HG02884 (cell line): ENCODE data around the gene HS3ST3B1.
A peak's percentile ranks its signal among the peaks of the same experiment; 100 is the strongest.

ENCODE experiments used
- ATAC-seq: cut with Tn5 transposase; IDR thresholded peaks from one replicate; pipeline ENCODE4 v1.9.1; 2021; ENCODE audit warnings: mild to moderate bottlenecking, moderate library complexity; ENCODE audit not compliant: unreplicated experiment

Gene HS3ST3B1

GRCh38 chr17:14351493-14351892, 50.6 kb downstream of the HS3ST3B1 start:
- ATAC-seq, result peak; percentile 92

DNA sequence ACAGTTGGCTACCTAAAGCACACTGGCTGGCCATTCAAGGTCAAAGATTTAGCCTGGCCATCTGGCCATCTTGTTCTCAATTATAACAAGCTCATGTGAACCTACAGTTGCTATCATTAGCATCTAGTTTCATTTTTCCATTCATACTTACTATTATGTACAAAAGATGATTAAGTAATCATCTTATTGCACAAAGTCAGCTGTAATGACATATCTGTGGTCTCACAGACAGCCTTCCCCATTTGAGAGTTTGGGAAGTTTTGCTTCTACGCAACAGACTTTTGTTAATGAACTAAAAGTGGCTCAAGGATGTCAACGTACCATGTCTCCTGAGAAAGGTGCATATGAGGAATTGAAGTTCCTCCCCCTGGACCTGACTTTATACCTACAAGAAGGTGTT, 51.3 kb downstream of the HS3ST3B1 start:
- no peak for ATAC-seq

DNA sequence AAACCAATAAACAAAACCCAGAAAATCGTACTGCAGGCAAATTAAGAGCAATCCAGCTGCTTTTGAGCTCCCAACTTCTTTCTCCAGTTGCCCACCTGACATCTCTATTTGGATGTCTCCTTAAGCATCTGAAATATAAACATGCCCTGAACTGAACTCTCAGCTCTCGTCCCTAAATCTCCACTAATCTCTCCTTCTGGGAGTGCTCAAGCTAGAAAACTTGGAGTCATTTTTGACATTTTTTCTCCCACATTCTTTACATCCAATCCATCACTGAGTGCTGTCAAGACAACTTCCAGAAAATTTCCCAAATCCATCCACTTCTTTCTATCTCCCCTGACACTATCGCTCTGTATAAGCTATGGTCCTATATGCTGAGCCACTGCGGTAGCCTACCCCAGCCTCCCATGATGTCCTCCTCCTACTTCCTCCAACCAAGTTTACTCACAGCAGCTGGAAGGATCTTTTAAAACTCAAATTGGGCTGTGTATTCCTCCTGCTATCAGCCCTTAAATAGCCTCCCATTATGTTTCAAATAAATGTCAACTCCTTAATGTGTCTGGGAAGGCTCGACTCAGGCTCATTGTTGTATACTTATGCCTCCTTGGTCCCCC, 53.1 kb downstream of the HS3ST3B1 start:
- no peak for ATAC-seq

DNA sequence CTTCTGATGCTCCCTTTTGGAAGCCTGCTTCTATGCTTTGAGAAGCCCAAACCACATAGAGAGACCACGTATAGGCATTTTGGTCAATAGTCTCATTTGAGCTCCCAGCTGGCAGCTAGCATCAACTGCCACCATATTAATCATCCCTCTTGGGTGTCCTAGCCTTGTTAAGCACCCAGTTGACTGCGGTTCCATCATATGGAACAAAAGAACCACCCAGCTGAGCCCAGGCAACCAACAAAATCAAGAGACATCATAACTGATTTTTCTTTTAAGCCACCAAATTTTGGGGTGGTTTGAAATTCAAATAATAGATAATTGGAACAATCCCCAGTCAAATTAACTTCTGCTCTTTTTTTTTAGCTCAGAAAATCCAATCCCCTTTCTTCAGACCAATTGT, 53.9 kb downstream of the HS3ST3B1 start:
- no peak for ATAC-seq

DNA sequence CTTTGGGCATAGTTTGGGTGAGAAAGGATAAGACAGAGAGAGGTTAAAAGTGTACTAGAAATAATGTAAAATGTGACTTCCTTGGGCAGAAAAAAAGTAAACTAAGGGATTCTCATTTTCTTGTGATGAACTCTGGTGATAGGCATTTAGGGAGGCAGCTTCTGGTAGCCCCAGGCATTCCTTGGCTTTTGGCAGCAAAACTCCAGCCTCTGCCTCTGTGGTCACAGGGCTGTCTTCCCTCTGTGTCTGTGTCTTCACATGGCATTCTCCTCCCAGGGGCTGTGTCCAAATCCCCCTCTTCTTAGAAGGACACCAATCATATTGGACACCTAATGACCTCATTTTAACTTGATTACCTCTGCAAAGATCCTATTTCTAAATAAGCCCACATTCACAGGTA, 54.7 kb downstream of the HS3ST3B1 start:
- no peak for ATAC-seq

GRCh38 chr17:14359163-14360020, 58.5 kb downstream of the HS3ST3B1 start:
- ATAC-seq, result peak; percentile 97

GRCh38 chr17:14360856-14361255, 60.0 kb downstream of the HS3ST3B1 start:
- ATAC-seq, result no peak

GRCh38 chr17:14361470-14361869, 60.6 kb downstream of the HS3ST3B1 start:
- ATAC-seq, result no peak

- no peak for ATAC-seq
These were observed 61.1 kb downstream of the HS3ST3B1 start for GRCh38 chr17:14361945-14362508.

GRCh38 chr17:14366199-14366598, 65.3 kb downstream of the HS3ST3B1 start:
- ATAC-seq, result no peak

- ATAC-seq, result no peak
These were observed 71.6 kb downstream of the HS3ST3B1 start for GRCh38 chr17:14372461-14372860.

GRCh38 chr17:14372905-14373613, 72.2 kb downstream of the HS3ST3B1 start:
- no peak for ATAC-seq

- ATAC-seq, result no peak
These were observed 72.9 kb downstream of the HS3ST3B1 start for GRCh38 chr17:14373614-14374259.

- ATAC-seq, result no peak
These were observed 73.4 kb downstream of the HS3ST3B1 start for GRCh38 chr17:14374268-14374667.

GRCh38 chr17:14376666-14377065, 75.8 kb downstream of the HS3ST3B1 start:
- no peak for ATAC-seq

GRCh38 chr17:14381606-14382005, 80.7 kb downstream of the HS3ST3B1 start:
- no peak for ATAC-seq

DNA sequence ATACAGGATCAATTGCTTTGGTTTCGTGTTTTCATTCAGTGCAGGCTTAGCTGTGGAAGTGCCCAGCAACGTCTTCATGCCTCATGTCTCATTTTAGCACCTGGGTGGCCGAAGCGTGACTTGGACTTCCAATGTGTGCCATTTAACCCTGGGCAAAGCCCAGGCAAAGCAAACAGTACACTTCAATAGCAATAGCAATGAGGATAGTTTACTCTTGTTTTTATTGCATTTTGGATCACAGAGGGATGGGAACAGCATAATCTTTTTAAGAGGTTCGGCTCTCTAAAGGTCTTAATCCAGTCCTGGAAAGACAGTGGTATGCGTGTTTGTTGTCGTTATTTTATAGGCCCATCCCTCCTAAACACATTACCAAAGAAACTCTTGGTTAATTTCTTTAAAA, 86.2 kb downstream of the HS3ST3B1 start:
- ATAC-seq, result no peak

- ATAC-seq, result no peak
These were observed 88.8 kb downstream of the HS3ST3B1 start for GRCh38 chr17:14389681-14390080.

DNA sequence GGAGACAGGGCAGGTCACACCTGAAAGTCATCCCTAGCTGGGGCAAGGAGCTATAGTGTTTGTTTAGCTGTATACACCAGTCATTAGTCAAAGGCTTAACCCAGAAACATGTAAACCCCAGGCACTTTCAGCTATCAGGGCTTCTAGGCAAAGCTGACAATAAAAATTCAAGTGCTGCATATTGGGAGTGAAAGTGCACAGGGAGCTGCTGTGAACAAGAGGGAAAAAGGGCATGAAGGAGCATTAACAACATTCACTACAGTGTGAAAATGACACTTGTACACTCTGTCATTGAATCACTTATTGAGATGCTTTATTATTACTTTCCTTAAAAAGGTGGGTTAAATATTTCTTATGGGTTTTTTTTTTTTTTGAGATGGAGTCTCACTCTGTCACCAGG, 92.8 kb downstream of the HS3ST3B1 start:
- no peak for ATAC-seq

DNA sequence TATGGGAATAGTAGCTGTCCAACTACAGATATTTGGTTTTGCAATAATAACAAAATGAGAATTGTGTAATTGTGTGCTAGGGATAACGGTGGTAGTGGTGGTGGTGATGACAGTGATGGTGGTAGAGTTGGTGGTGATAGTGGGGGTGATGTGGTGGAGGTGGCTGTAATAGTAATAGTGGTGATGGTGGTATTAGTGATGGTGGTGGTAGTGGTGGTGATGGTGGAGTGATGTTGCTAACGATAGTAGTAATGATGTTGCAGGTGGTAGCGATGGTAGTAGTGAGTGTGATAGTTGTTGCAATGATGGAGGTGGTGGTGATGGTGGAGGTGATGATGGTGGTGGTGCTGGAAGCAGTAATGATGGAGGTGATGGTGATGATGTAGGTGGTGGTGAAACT, 94.4 kb downstream of the HS3ST3B1 start:
- no peak for ATAC-seq

- no peak for ATAC-seq
These were observed 95.7 kb downstream of the HS3ST3B1 start for GRCh38 chr17:14396547-14396946.
